SK-N-SH (cell line): ENCODE results near the gene RPF1. TPM values are rescaled to one million over a fixed set of nuclear protein-coding genes. Genes with fewer than 3 reads are reported as not detected.
"Not testable (repeated sequence)": the region's sequence is repeated elsewhere in the genome, so short reads cannot be mapped to it uniquely, and the experiment has no call there.

Experiments
- CTCF ChIA-PET: fragments of 300-600, 350-600 bp; formaldehyde crosslinking; extraction: SDS; loops from one replicate; lab custom pipeline; 2021; lab: Yijun Ruan, JAX
- POLR2A ChIA-PET: fragments of 350-600 bp; sonication (Branson Sonifier 250); formaldehyde crosslinking; extraction: SDS; loops from one replicate; lab custom pipeline; 2020; ENCODE audit warnings: antibody characterized with exemption, inconsistent platforms; lab: Yijun Ruan, JAX
- DNase-seq: peaks from one replicate; pipeline ENCODE4 v3.0.0; 2012
- H2AFZ ChIP-seq: fragments of 200-600 bp; sonication (generic); 2 replicates; pipeline ENCODE4 v1.8.1; 2016; ENCODE audit warnings: antibody characterized with exemption, mild to moderate bottlenecking, low read depth
- H3F3A ChIP-seq: fragments of 200-600 bp; sonication (generic); replicated peaks from 2 replicates; pipeline ENCODE3; 2016; ENCODE audit warnings: antibody characterized with exemption, mild to moderate bottlenecking; ENCODE audit not compliant: insufficient read depth
- H3K27ac ChIP-seq, 2 experiments: fragments of 200-500 bp in 1 of 2; fragments of 200-600 bp in 1 of 2; sonication (Bioruptor generic) in 1 of 2; sonication (generic), shearing (Covaris generic) in 1 of 2; 2 replicates each; pipeline versions ENCODE4 v1.5.1 to v1.6.1; 2014 to 2016; ENCODE audit warnings: low read depth in 2 of 2, inconsistent platforms in 1 of 2, low read length in 1 of 2, mild to moderate bottlenecking in 1 of 2, mixed read lengths in 1 of 2
- H3K27me3 ChIP-seq: fragments of 200-600 bp; sonication (generic), shearing (Covaris generic); 2 replicates; pipeline ENCODE4 v1.6.1; 2016; ENCODE audit warnings: mixed run types; ENCODE audit not compliant: insufficient read depth
- H3K36me3 ChIP-seq, 2 experiments: fragments of 200-500 bp in 1 of 2; fragments of 200-600 bp in 1 of 2; sonication (Bioruptor generic) in 1 of 2; sonication (generic) in 1 of 2; replicated peaks in 1 of 2; 2 replicates each; pipeline versions ENCODE3 to v1.5.1; 2014 to 2016; ENCODE audit warnings: low read length in 1 of 2, mild to moderate bottlenecking in 1 of 2; ENCODE audit not compliant: insufficient read depth in 2 of 2, control insufficient read depth in 1 of 2
- H3K4me1 ChIP-seq, 2 experiments: fragments of 200-500 bp in 1 of 2; fragments of 200-600 bp in 1 of 2; sonication (Bioruptor generic) in 1 of 2; sonication (generic), shearing (Covaris generic) in 1 of 2; 2 replicates each; pipeline versions ENCODE4 v1.5.1 to v1.6.1; 2014 to 2016; ENCODE audit warnings: low read depth in 1 of 2, low read length in 1 of 2, mixed run types in 1 of 2; ENCODE audit not compliant: insufficient read depth in 2 of 2, control insufficient read depth in 1 of 2
- H3K4me2 ChIP-seq: fragments of 200-600 bp; sonication (generic), shearing (Covaris generic); 2 replicates; pipeline ENCODE4 v1.6.1; 2017; ENCODE audit warnings: mixed run types
- H3K4me3 ChIP-seq, 2 experiments: fragments of 200-500 bp in 1 of 2; fragments of 200-600 bp in 1 of 2; sonication (Bioruptor generic) in 1 of 2; sonication (generic), shearing (Covaris generic) in 1 of 2; 2 replicates each; pipeline versions ENCODE4 v1.5.1 to v1.8.1; 2014 to 2016; ENCODE audit warnings: low read depth in 2 of 2, inconsistent platforms in 1 of 2, low read length in 1 of 2, mild to moderate bottlenecking in 1 of 2, mixed read lengths in 1 of 2, moderate library complexity in 1 of 2
- H3K79me2 ChIP-seq: fragments of 200-600 bp; sonication (generic); 2 replicates; pipeline ENCODE4 v1.8.1; 2017; ENCODE audit warnings: mild to moderate bottlenecking; ENCODE audit not compliant: insufficient read depth
- H3K9ac ChIP-seq: fragments of 200-600 bp; sonication (generic); 2 replicates; pipeline ENCODE4 v1.6.1; 2017; ENCODE audit warnings: mixed run types
- H3K9me2 ChIP-seq: fragments of 200-600 bp; sonication (generic); 2 replicates; pipeline ENCODE4 v1.6.1; 2017; ENCODE audit warnings: mixed run types
- H3K9me3 ChIP-seq: fragments of 200-600 bp; sonication (generic); 2 replicates; pipeline ENCODE4 v1.6.1; 2017; ENCODE audit warnings: mixed run types, mild to moderate bottlenecking, moderate library complexity
- H4K20me1 ChIP-seq: fragments of 200-600 bp; sonication (generic); 2 replicates; pipeline ENCODE4 v1.6.1; 2017; ENCODE audit warnings: mild to moderate bottlenecking, mixed run types; ENCODE audit not compliant: insufficient read depth
- EZH2phosphoT487 ChIP-seq: fragments of 200-600 bp; sonication (generic); IDR thresholded peaks from 2 replicates; pipeline ENCODE4 v1.6.1; 2017; ENCODE audit warnings: low read depth, mixed run types, mild to moderate bottlenecking, antibody characterized with exemption, moderate library complexity, borderline replicate concordance
- FOSL2 ChIP-seq: IDR thresholded peaks from 2 replicates; pipeline ENCODE4 v1.4.0; 2012; ENCODE audit warnings: low read depth, mild to moderate bottlenecking, moderate library complexity, borderline replicate concordance
- JUND ChIP-seq: IDR thresholded peaks from 2 replicates; pipeline ENCODE4 v1.4.0; 2012
- NRF1 ChIP-seq: IDR thresholded peaks from 2 replicates; pipeline ENCODE4 v1.6.1; 2012; ENCODE audit warnings: low read depth, mild to moderate bottlenecking, low read length
- RAD21 ChIP-seq: IDR thresholded peaks from 2 replicates; pipeline ENCODE4 v1.6.1; 2012; ENCODE audit warnings: mild to moderate bottlenecking, low read length
- SMC3 ChIP-seq: IDR thresholded peaks from 2 replicates; pipeline ENCODE4 v1.6.1; 2012; ENCODE audit warnings: low read depth, low read length, improper control_type of control experiment
- TAF1 ChIP-seq: IDR thresholded peaks from 2 replicates; pipeline ENCODE4 v1.6.1; 2012; ENCODE audit warnings: low read depth, mild to moderate bottlenecking, low read length, moderate library complexity, borderline replicate concordance
- TCF12 ChIP-seq: IDR thresholded peaks from 2 replicates; pipeline ENCODE4 v1.4.0; 2012
- WGBS: methylation state at CpG from one replicate; pipeline ENCODE4 v1.1.6; 2017; ENCODE audit warnings: low lambda C conversion rate; 5-methylcytosine and 5-hydroxymethylcytosine counted together
- polyA plus RNA-seq, 3 experiments: library from polyadenylated mRNA; depleted of rRNA; stranded (reverse); fragments of >200 nt; gene quantifications; 2 replicates each; pipeline ENCODE4 v1.2.3, GENCODE V29; 2012
- TF ChIP-seq, protein P1 (sequence below): IDR thresholded peaks from 2 replicates; pipeline ENCODE4; 2012
- TF ChIP-seq, protein P2 (sequence below): fragments of 200-600 bp; sonication (generic); IDR thresholded peaks from 2 replicates; pipeline ENCODE4 v1.6.1; 2017; ENCODE audit warnings: antibody characterized with exemption, mild to moderate bottlenecking, moderate library complexity

Gene RPF1
- polyA plus RNA-seq, 1 of the 3 experiments (the other 2 are of a cell fraction) = 22.6 TPM

DNA sequence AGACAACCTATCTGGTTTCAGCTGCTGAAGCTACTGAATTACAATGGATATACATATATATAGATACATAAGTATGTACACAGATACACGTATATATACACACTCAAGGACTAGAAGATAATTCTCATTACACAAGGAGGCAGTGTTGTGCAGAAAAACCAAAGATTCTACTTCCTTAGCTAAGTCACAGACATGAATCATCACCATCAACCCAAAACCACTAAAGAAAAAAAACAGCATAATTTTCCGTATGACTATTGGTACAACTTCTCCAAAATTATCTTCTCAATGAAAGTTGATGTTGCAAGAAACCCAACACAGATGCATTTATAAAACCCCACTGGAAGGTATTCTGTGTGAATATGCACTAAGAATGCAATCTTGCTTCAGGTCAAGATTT lies 36.8 kb upstream of the RPF1 start:
- no peaks in the 10 kb centered on the region for H3K79me2 ChIP-seq
- TF ChIP-seq SMC3 = peak; percentile 80
- TF ChIP-seq, protein P1, sequence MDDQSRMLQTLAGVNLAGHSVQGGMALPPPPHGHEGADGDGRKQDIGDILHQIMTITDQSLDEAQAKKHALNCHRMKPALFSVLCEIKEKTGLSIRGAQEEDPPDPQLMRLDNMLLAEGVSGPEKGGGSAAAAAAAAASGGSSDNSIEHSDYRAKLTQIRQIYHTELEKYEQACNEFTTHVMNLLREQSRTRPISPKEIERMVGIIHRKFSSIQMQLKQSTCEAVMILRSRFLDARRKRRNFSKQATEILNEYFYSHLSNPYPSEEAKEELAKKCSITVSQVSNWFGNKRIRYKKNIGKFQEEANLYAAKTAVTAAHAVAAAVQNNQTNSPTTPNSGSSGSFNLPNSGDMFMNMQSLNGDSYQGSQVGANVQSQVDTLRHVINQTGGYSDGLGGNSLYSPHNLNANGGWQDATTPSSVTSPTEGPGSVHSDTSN = peak; percentile 37; the same call in 1 of the 2 replicates
- TF ChIP-seq, protein P2, sequence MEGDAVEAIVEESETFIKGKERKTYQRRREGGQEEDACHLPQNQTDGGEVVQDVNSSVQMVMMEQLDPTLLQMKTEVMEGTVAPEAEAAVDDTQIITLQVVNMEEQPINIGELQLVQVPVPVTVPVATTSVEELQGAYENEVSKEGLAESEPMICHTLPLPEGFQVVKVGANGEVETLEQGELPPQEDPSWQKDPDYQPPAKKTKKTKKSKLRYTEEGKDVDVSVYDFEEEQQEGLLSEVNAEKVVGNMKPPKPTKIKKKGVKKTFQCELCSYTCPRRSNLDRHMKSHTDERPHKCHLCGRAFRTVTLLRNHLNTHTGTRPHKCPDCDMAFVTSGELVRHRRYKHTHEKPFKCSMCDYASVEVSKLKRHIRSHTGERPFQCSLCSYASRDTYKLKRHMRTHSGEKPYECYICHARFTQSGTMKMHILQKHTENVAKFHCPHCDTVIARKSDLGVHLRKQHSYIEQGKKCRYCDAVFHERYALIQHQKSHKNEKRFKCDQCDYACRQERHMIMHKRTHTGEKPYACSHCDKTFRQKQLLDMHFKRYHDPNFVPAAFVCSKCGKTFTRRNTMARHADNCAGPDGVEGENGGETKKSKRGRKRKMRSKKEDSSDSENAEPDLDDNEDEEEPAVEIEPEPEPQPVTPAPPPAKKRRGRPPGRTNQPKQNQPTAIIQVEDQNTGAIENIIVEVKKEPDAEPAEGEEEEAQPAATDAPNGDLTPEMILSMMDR = peak; percentile 77
- peak; percentile 80 for TF ChIP-seq FOSL2
- no peak for TF ChIP-seq TAF1
- no peak for TF ChIP-seq TCF12
- TF ChIP-seq EZH2phosphoT487 = no peak
- TF ChIP-seq JUND = peak; percentile 59; the same call in 1 of the 2 replicates
- no peak for TF ChIP-seq NRF1
- TF ChIP-seq RAD21 = peak; percentile 74
- 3% methylated on average over 2 of the region's 2 CpGs for WGBS
- no peak overlapping the region for H2AFZ ChIP-seq
- no peaks in the 10 kb centered on the region for H4K20me1 ChIP-seq
- no peak overlapping the region for H3K4me3 ChIP-seq
- no peaks in the 10 kb centered on the region for H3K9me3 ChIP-seq
- H3K9me2 ChIP-seq = no peaks in the 10 kb centered on the region
- CTCF ChIA-PET = interaction anchor here (0.6 to 2.3 kb wide), 20 partner anchors 9 to 536 kb away, joined by 3 to 20 read pairs (median 4); no protein-coding TSS in a partner anchor
- no peaks in the 10 kb centered on the region for H3K27me3 ChIP-seq
- H3K4me1 ChIP-seq = 0 out of 4 replicates have a peak, but pooled peaks cover 0 to 5% of the 10 kb centered on the region in 2 experiments
- peak; percentile 18 for DNase-seq
- POLR2A ChIA-PET = no interaction called here
- no peak overlapping the region for H3K9ac ChIP-seq
- H3K36me3 ChIP-seq = no peaks in the 10 kb centered on the region
- H3F3A ChIP-seq = no peaks in the 10 kb centered on the region
- 0 out of 4 replicates have a peak overlapping the region, but pooled peaks of 1 of the 2 experiments have one; percentile 10 for H3K27ac ChIP-seq
- peak overlapping the region; percentile 42; the same call in 1 of the 2 replicates for H3K4me2 ChIP-seq

DNA sequence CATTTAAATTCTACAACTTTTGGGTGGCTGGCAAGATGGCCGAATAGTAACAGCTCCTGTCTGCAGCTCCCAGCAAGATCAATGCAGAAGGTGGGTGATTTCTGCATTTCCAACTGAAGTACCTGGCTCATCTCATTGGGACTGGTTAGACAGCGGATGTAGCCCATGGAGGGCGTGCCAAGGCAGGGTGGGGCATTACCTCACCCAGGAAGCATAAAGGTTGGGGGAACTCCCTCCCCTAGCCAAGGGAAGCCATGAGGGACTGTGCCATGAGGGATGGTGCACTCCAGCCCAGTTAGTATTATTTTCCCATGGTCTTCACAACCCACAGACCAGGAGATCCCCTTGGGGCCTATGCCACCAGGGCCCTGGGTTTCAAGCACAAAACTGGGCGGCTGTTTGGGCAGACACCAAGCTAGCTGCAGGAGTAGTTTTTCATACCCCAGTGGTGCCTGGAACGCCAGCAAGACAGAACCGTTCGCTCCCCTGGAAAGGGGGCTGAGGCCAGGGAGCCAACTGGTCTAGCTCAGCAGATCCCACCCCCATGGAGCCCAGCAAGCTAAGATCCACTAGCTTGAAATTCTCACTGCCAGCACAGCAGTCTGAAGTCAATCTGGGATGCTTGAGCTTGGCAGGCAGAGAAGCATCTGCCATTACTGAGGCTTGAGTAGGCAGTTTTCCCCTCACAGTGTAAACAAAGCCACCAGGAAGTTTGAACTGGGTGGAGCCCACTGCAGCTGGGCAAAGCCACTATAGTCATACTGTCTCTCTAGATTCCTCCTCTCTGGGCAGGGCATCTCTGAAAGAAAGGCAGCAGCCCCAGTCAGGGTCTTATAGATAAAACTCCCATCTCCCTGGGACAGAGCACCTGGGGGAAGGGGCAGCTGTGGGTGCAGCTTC lies 36.1 kb upstream of the RPF1 start:
- POLR2A ChIA-PET, H3K79me2 ChIP-seq, H3K4me1 ChIP-seq, H3K9ac ChIP-seq, H3F3A ChIP-seq, H3K36me3 ChIP-seq, DNase-seq, H3K9me3 ChIP-seq, H3K4me3 ChIP-seq, H3K9me2 ChIP-seq, H4K20me1 ChIP-seq, H3K27me3 ChIP-seq: not testable (repeated sequence)
- CTCF ChIA-PET = interaction anchor here (0.6 to 2.3 kb wide), 18 partner anchors 9 to 536 kb away, joined by 3 to 20 read pairs (median 4); no protein-coding TSS in a partner anchor
- 95% methylated on average over 3 of the region's 7 CpGs for WGBS
- peak overlapping the region; percentile 42; the same call in 1 of the 2 replicates for H3K4me2 ChIP-seq
- 0 out of 4 replicates have a peak overlapping the region, but pooled peaks of 1 of the 2 experiments have one; percentile 10 for H3K27ac ChIP-seq
- H2AFZ ChIP-seq = peak overlapping the region; percentile 63; the same call in 1 of the 2 replicates

DNA sequence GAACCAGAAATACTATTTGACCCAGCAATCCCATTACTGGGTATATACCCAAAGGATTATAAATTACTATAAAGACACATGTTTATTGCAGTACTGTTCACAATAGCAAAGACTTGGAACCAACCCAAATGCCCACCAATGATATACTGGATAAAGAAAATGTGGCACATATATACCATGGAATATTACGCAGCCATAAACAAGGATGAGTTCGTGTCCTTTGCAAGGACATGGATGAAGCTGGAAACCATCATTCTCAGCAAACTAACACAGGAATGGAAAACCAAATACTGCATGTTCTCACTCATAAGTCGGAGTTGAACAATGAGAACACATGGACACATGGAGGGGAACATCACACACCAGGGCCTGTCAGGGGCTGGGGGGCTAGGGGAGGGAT lies 30.4 kb upstream of the RPF1 start:
- H3K36me3 ChIP-seq, H3K9me2 ChIP-seq, POLR2A ChIA-PET, H3K4me3 ChIP-seq, DNase-seq, H3K9ac ChIP-seq, H4K20me1 ChIP-seq, H3K27me3 ChIP-seq, H3K9me3 ChIP-seq, H3K79me2 ChIP-seq, H3K4me1 ChIP-seq, H3K4me2 ChIP-seq, H3K27ac ChIP-seq, H3F3A ChIP-seq, H2AFZ ChIP-seq: not testable (repeated sequence)
- CTCF ChIA-PET = interaction anchor here (1.6 kb wide), 1 partner anchor 13 kb away, joined by 7 read pairs; no protein-coding TSS in a partner anchor
- WGBS = 80% methylated on average over 3 of the region's 3 CpGs
